Keratinocyte (primary cell): ENCODE measurements around the gene STON2. TPM values are rescaled to one million over a fixed set of nuclear protein-coding genes. Genes with fewer than 3 reads are reported as not detected.

Experiments used
- DNase-seq: peaks from one replicate; pipeline ENCODE4 v3.0.0-alpha.2; 2011; ENCODE audit warnings: low read depth, missing footprints, low spot score
- FAIRE-seq: peaks from 2 replicates; lab custom pipeline; 2011; peaks lifted over from hg19 to GRCh38; lab: Jason Lieb, UNC
- H2AFZ ChIP-seq: 2 replicates; pipeline ENCODE4 v1.6.0; 2012; ENCODE audit warnings: low read length, control low read depth, inconsistent platforms; ENCODE audit not compliant: control insufficient read depth
- H3K27ac ChIP-seq: 2 replicates; pipeline ENCODE4 v1.5.1; 2011; ENCODE audit warnings: low read length; ENCODE audit not compliant: control insufficient read depth, insufficient read depth
- H3K27me3 ChIP-seq: 3 replicates; pipeline ENCODE4 v1.6.0; 2011; ENCODE audit warnings: low read length; ENCODE audit not compliant: control insufficient read depth, insufficient read depth; ENCODE audit errors: extremely low read depth
- H3K36me3 ChIP-seq, 2 experiments: 2 replicates in 1 of 2; 3 replicates in 1 of 2; pipeline ENCODE4 v1.5.1; 2011; ENCODE audit warnings: low read length in 2 of 2, mild to moderate bottlenecking in 1 of 2; ENCODE audit not compliant: control insufficient read depth in 2 of 2, insufficient read depth in 2 of 2; ENCODE audit errors: extremely low read depth in 1 of 2
- H3K4me1 ChIP-seq: 3 replicates; pipeline ENCODE4 v1.5.1; 2011; ENCODE audit warnings: low read length; ENCODE audit not compliant: control insufficient read depth, insufficient read depth; ENCODE audit errors: extremely low read depth
- H3K4me2 ChIP-seq: 3 replicates; pipeline ENCODE4 v1.6.0; 2011; ENCODE audit warnings: low read depth, low read length; ENCODE audit not compliant: control insufficient read depth, insufficient read depth; ENCODE audit errors: extremely low read depth
- H3K4me3 ChIP-seq, 3 experiments: fragments of 200-600 bp in 1 of 3; sonication (generic) in 1 of 3; 2 replicates in 2 of 3; 3 replicates in 1 of 3; pipeline ENCODE4 v1.5.1; 2011 to 2016; ENCODE audit warnings: low read length in 3 of 3, mild to moderate bottlenecking in 3 of 3, control low read depth in 2 of 3, inconsistent platforms in 1 of 3, low read depth in 1 of 3, mixed read lengths in 1 of 3, mixed run types in 1 of 3, moderate library complexity in 1 of 3; ENCODE audit not compliant: control insufficient read depth in 2 of 3, insufficient read depth in 2 of 3; ENCODE audit errors: extremely low read depth in 1 of 3
- H3K79me2 ChIP-seq: 2 replicates; pipeline ENCODE4 v1.6.0; 2012; ENCODE audit warnings: low read length; ENCODE audit not compliant: control insufficient read depth, insufficient read depth
- H3K9ac ChIP-seq: 3 replicates; pipeline ENCODE4 v1.6.0; 2011; ENCODE audit warnings: low read length; ENCODE audit not compliant: control insufficient read depth, insufficient read depth; ENCODE audit errors: extremely low read depth
- H3K9me1 ChIP-seq: 3 replicates; pipeline ENCODE4 v1.6.0; 2011; ENCODE audit warnings: low read length; ENCODE audit not compliant: control insufficient read depth, insufficient read depth; ENCODE audit errors: extremely low read depth
- H3K9me3 ChIP-seq: 2 replicates; pipeline ENCODE4 v1.5.1; 2012; ENCODE audit warnings: low read depth, low read length; ENCODE audit not compliant: control insufficient read depth
- H4K20me1 ChIP-seq: 3 replicates; pipeline ENCODE4 v1.6.0; 2011; ENCODE audit warnings: low read length; ENCODE audit not compliant: control insufficient read depth, insufficient read depth; ENCODE audit errors: extremely low read depth
- CTCF ChIP-seq, 3 experiments: IDR thresholded peaks in 1 of 3; conservative IDR thresholded peaks in 1 of 3; optimal IDR thresholded peaks in 1 of 3; 2 replicates in 2 of 3; 3 replicates in 1 of 3; pipeline versions ENCODE3 to v1.5.1; 2011; ENCODE audit warnings: low read length in 3 of 3, mild to moderate bottlenecking in 3 of 3, moderate library complexity in 2 of 3, control low read depth in 1 of 3, inconsistent platforms in 1 of 3; ENCODE audit not compliant: insufficient read depth in 2 of 3; ENCODE audit errors: extremely low read depth in 1 of 3
- EZH2 ChIP-seq: IDR thresholded peaks from one replicate; pipeline ENCODE4 v1.6.1; 2012; ENCODE audit warnings: inconsistent platforms, mild to moderate bottlenecking, low read length, moderate library complexity
- dilution Hi-C: fragments of 300-500 bp; cut with MboI; formaldehyde crosslinking; loops from one replicate; pipeline ENCODE4 v1.7.0; 2020; ENCODE audit warnings: low sequenced_read_pairs; ENCODE audit not compliant: extremely low pct_ligation_motif_present
- polyA plus RNA-seq, 5 experiments: library from polyadenylated mRNA; depleted of rRNA in 3 of 5; stranded (reverse) in 3 of 5; stranded (forward) in 1 of 5; unstranded in 1 of 5; fragments of >200 nt; gene quantifications; 1 replicate in 1 of 5; 2 replicates in 3 of 5; 3 replicates in 1 of 5; pipeline versions ENCODE4 v1.2.1 to v1.2.3, GENCODE V29; 2011 to 2012; ENCODE audit warnings: missing spikeins in 2 of 5, low read depth in 1 of 5, low replicate concordance in 1 of 5

The STON2 gene
- polyA plus RNA-seq, 1 donor (not counting 4 experiments of a cell fraction or from before 2014, with no cell fraction given), result 82.3 TPM

- dilution Hi-C loops, result no loop called here
- TF ChIP-seq CTCF (optimal IDR thresholded peaks at IDR 0.05 in 1 of 3, IDR thresholded peaks at IDR 0.05 in 1 of 3, conservative IDR thresholded peaks at IDR 0.05 in 1 of 3; ENCODE audit: extremely low read depth in 1 of 3, insufficient read depth in 2 of 3, low read length in 3 of 3) (peak in 1 of 3 experiments; percentile 5), EZH2 (no peak)
- Histone ChIP-seq H3K27ac (peak within 1 kb of the TSS; percentile 95), H3K9ac (peak within 1 kb of the TSS; percentile 94), H3K9me1 (no peaks in the 10 kb centered on the region), H3K27me3 (no peaks in the 10 kb centered on the region), H3K4me3 (peak within 1 kb of the TSS; percentile 78 to 96 (median 82)), H3K79me2 (peaks cover 23% of the 10 kb centered on the region), H3K36me3 (no peaks in the 10 kb centered on the region), H3K4me1 (peaks cover 12% of the 10 kb centered on the region), H3K9me3 (no peaks in the 10 kb centered on the region), H2AFZ (peak within 1 kb of the TSS; percentile 82), H4K20me1 (no peaks in the 10 kb centered on the region), H3K4me2 (peak within 1 kb of the TSS; percentile 84)
- DNase-seq (peak; percentile 68), FAIRE-seq (peak; percentile 59)
Measured at GRCh38 chr14:81220830-81221578, 179.1 kb downstream of the STON2 start, which contains the start of gene GTF2A1. TSS of gene GTF2A1 (minus strand) at chr14:81220959. CDS start at chr14:81220518, 441 bp downstream.

- Histone ChIP-seq H3K9me3 (no peaks in the 10 kb centered on the region), H3K79me2 (peaks cover 25% of the 10 kb centered on the region), H3K9me1 (no peaks in the 10 kb centered on the region), H3K36me3 (no peaks in the 10 kb centered on the region), H4K20me1 (no peaks in the 10 kb centered on the region), H3K27me3 (no peaks in the 10 kb centered on the region), H3K4me2 (peak overlapping the region; percentile 38), H2AFZ (no peak overlapping the region), H3K27ac (peak overlapping the region; percentile 86), H3K9ac (peak overlapping the region; percentile 94), H3K4me3 (peak overlapping the region; percentile 78 to 96 (median 81)), H3K4me1 (peaks cover 12% of the 10 kb centered on the region)
- dilution Hi-C loops, result no loop called here
- FAIRE-seq (no peak), DNase-seq (no peak)
- TF ChIP-seq CTCF (optimal IDR thresholded peaks at IDR 0.05 in 1 of 3, IDR thresholded peaks at IDR 0.05 in 1 of 3, conservative IDR thresholded peaks at IDR 0.05 in 1 of 3; ENCODE audit: extremely low read depth in 1 of 3, insufficient read depth in 2 of 3, low read length in 3 of 3) (no peak), EZH2 (no peak)
Measured at GRCh38 chr14:81220580-81220829, 179.6 kb downstream of the STON2 start.
